DND-41 (cell line): ENCODE results near the gene C3orf20.

Source experiments
- CTCF ChIP-seq: IDR thresholded peaks from 2 replicates; pipeline ENCODE4 v1.5.1; 2012; ENCODE audit warnings: borderline replicate concordance, low read length, moderate library complexity, mild to moderate bottlenecking; ENCODE audit not compliant: poor library complexity, severe bottlenecking; ENCODE audit errors: extremely low read depth
- EZH2 ChIP-seq: IDR thresholded peaks from 3 replicates; pipeline ENCODE4 v1.6.1; 2012; ENCODE audit warnings: borderline replicate concordance, low read depth, mild to moderate bottlenecking, moderate library complexity, low read length, inconsistent platforms; ENCODE audit not compliant: severe bottlenecking

- TF ChIP-seq CTCF (no peak), EZH2 (no peak)
Observed at GRCh38 chr3:14772533-14773138, 97.7 kb downstream of the C3orf20 start.
